DMS53 treated with DMSO at 0.1 percent for 48 hours (cell line): ENCODE results near the gene TCOF1.
"Not testable (repeated sequence)": the region's sequence is repeated elsewhere in the genome, so short reads cannot be mapped to it uniquely, and the experiment has no call there.

ENCODE experiments used
- DNase-seq: peaks from one replicate; lab custom pipeline; 2025; ENCODE audit not compliant: unreplicated experiment; lab: John Stamatoyannopoulos, UW

Gene TCOF1

GRCh38 chr5:150413902-150414790 lies 56.6 kb downstream of the TCOF1 start:
- DNase-seq = not testable (repeated sequence)

- no peak for DNase-seq
Observed at GRCh38 chr5:150419630-150420270, 62.3 kb downstream of the TCOF1 start.

GRCh38 chr5:150422075-150422474 lies 64.6 kb downstream of the TCOF1 start:
- no peak for DNase-seq

GRCh38 chr5:150422758-150423157 lies 65.3 kb downstream of the TCOF1 start:
- DNase-seq = no peak

- DNase-seq = not testable (repeated sequence)
Observed at GRCh38 chr5:150426165-150426564, 68.7 kb downstream of the TCOF1 start.

GRCh38 chr5:150428106-150428876 lies 70.8 kb downstream of the TCOF1 start:
- peak; percentile 63 for DNase-seq

- DNase-seq = no peak
Observed at GRCh38 chr5:150428978-150429377, 71.5 kb downstream of the TCOF1 start.

GRCh38 chr5:150429410-150429873 lies 71.9 kb downstream of the TCOF1 start:
- DNase-seq = no peak

GRCh38 chr5:150431048-150431447 lies 73.6 kb downstream of the TCOF1 start:
- no peak for DNase-seq

GRCh38 chr5:150431574-150431973 lies 74.1 kb downstream of the TCOF1 start:
- no peak for DNase-seq

GRCh38 chr5:150434464-150434863 lies 77.0 kb downstream of the TCOF1 start:
- no peak for DNase-seq

- DNase-seq = peak; percentile 84
Observed at GRCh38 chr5:150436141-150436680, 78.7 kb downstream of the TCOF1 start.

GRCh38 chr5:150438873-150439546 lies 81.5 kb downstream of the TCOF1 start:
- DNase-seq = no peak

- no peak for DNase-seq
Observed at GRCh38 chr5:150440948-150441812, 83.7 kb downstream of the TCOF1 start.

- no peak for DNase-seq
Observed at GRCh38 chr5:150441813-150442698, 84.6 kb downstream of the TCOF1 start.

GRCh38 chr5:150442699-150443080 lies 85.2 kb downstream of the TCOF1 start:
- DNase-seq = no peak

GRCh38 chr5:150443242-150444075 lies 86.0 kb downstream of the TCOF1 start:
- no peak for DNase-seq

GRCh38 chr5:150444770-150445169 lies 87.3 kb downstream of the TCOF1 start:
- DNase-seq = no peak
